Effector memory CD4-positive, alpha-beta T cell (primary cell): ENCODE results near the gene PLEKHG1.

Source experiments
- DNase-seq, 3 donors: peaks; one replicate each; pipeline ENCODE4 v3.0.0-alpha.2; 2020
- H3K27ac ChIP-seq: 2 replicates; pipeline ENCODE4 v1.7.0; 2013; ENCODE audit warnings: mild to moderate bottlenecking, low read length, moderate library complexity; ENCODE audit not compliant: insufficient read depth, poor library complexity, severe bottlenecking
- H3K27me3 ChIP-seq: replicated peaks from 2 replicates; pipeline ENCODE4 v1.7.0; 2013; ENCODE audit warnings: mild to moderate bottlenecking, low read length; ENCODE audit not compliant: insufficient read depth, control insufficient read depth, poor library complexity, severe bottlenecking
- H3K36me3 ChIP-seq: 2 replicates; pipeline ENCODE4 v1.7.0; 2013; ENCODE audit warnings: mild to moderate bottlenecking, low read length, moderate library complexity; ENCODE audit not compliant: control insufficient read depth, insufficient read depth
- H3K4me1 ChIP-seq: 2 replicates; pipeline ENCODE4 v1.7.0; 2013; ENCODE audit warnings: low read length, mild to moderate bottlenecking; ENCODE audit not compliant: control insufficient read depth, insufficient read depth, poor library complexity, severe bottlenecking
- H3K4me3 ChIP-seq: 2 replicates; pipeline ENCODE4 v1.7.0; 2013; ENCODE audit warnings: low read length, low read depth, mild to moderate bottlenecking; ENCODE audit not compliant: insufficient read depth, poor library complexity, severe bottlenecking
- H3K9me3 ChIP-seq: 2 replicates; pipeline ENCODE4 v1.7.0; 2013; ENCODE audit warnings: mild to moderate bottlenecking, low read length, moderate library complexity; ENCODE audit not compliant: control insufficient read depth

Gene PLEKHG1

DNA sequence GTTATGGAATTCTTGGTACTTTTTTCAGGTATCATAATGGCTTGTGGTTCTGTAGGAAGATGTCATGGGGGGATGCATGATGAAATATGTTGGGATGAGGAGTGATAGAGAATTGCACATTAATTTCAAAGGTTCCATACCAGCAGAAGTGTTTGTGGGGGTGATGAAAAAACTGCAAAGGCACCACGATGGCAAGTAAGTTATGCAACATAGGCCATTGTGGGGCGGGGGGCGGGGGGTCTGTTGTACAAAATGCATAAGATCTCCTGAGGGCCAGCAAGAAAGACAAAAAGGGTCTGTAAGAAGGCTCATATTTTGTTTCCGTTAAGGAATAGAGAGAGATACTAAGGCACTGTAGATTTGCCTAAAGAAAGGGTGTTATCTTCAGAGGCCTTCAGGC, 26.2 kb downstream of the PLEKHG1 start:
- no peaks in the 10 kb centered on the region for H3K27me3 ChIP-seq
- DNase-seq = no peak
- H3K4me1 ChIP-seq = no peaks in the 10 kb centered on the region
- no peaks in the 10 kb centered on the region for H3K36me3 ChIP-seq
- no peak overlapping the region for H3K4me3 ChIP-seq
- H3K9me3 ChIP-seq = no peaks in the 10 kb centered on the region
- no peak overlapping the region for H3K27ac ChIP-seq

DNA sequence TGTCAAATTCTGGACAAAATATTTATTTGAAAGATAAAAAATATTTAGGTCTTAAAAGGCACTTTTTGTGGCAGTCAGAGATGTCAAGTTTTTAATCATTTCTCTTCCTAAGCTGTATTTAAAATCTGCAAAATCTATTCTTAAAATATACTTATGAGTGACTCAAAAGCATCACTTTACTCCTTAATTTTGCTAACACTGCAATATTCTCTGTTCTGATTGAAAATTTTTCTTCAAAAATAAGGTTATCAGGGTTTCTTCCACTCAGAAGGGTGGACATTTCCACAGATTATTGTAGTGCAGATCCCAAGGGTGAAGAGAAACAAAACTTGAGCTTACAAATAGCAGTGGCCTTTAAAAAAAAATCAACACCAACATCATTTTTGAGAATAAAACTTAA, 27.5 kb downstream of the PLEKHG1 start:
- no peaks in the 10 kb centered on the region for H3K9me3 ChIP-seq
- no peak for DNase-seq
- H3K36me3 ChIP-seq = no peaks in the 10 kb centered on the region
- no peaks in the 10 kb centered on the region for H3K27me3 ChIP-seq
- no peaks in the 10 kb centered on the region for H3K4me1 ChIP-seq
- H3K4me3 ChIP-seq = no peak overlapping the region
- H3K27ac ChIP-seq = no peak overlapping the region

DNA sequence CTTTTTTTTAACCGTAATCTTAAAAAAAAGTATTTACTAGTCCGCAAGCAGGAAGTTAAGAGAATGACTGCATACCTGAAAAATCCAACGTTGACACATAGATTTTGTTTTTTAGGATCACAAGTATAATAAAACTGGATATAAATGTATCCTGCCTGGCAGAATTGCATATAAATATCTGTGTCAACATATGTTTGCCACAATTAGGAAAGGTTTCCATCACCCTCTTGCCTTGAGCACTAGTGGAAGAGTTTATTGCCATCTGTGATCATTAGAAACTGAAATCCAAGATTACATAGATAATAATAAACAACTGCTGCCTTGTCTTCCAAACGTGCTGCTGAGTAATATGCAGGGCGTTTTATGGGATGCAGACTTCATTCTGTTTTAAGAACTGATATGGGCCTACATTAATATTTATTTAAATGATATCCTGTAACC, 27.9 kb downstream of the PLEKHG1 start:
- Histone ChIP-seq H3K27ac (no peak overlapping the region), H3K36me3 (no peaks in the 10 kb centered on the region), H3K27me3 (no peaks in the 10 kb centered on the region), H3K4me1 (no peaks in the 10 kb centered on the region), H3K4me3 (no peak overlapping the region), H3K9me3 (no peaks in the 10 kb centered on the region)
- no peak for DNase-seq

DNA sequence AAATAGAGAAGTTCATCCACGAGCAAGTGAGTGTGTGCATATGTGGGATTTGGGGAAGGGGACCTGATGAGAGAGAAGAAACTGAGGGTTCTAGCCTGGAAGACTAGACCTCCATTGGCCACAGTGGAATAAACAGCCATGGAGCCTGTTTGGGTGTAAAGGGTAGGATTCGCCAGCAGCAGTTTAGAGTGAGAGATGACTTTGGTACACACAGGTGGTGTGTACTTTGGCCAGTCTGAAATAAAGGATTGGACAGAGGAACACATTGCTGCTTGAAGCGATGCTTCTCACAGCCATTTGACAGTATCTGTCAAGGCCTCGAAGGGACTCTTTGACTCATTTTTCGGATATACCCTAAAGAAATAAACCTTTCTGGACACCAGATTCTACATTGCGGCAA, 29.2 kb downstream of the PLEKHG1 start:
- no peak overlapping the region for H3K27ac ChIP-seq
- H3K36me3 ChIP-seq = no peaks in the 10 kb centered on the region
- no peaks in the 10 kb centered on the region for H3K9me3 ChIP-seq
- H3K4me3 ChIP-seq = no peak overlapping the region
- no peak for DNase-seq
- no peaks in the 10 kb centered on the region for H3K4me1 ChIP-seq
- no peaks in the 10 kb centered on the region for H3K27me3 ChIP-seq

DNA sequence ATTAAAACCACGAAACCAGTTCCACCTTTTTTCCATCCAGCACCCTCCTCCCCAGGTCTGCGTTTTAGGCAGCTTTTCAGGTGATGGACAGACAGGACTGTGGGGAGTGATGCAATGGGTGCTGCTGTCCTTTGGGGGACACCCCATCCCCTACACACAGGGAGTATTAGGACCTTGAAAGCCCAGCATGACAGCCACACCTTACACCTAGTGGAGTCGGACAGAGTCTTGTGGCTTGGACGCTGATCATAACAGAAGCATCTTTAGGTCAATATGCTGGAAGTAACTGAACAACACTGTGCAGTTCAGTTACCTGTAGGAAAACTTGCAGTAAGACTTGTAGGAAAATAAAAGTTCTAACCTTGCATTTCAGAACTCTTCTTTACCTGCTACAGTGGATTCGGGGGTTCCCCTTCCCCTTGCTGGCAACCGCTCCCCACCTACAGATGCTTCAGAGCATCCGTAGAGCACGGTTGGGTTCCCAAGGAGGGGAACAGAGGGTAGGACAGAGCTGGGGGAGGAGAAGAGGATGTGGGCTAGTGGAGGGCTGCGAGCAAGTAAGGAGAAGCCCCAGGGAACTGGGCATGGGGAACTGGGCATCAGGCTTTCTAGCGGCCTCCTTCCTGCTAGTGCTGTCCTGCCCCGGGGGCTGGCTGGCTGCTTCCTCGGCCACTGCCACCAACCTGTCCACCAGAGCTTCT, 31.7 kb downstream of the PLEKHG1 start:
- H3K36me3 ChIP-seq = no peaks in the 10 kb centered on the region
- no peaks in the 10 kb centered on the region for H3K27me3 ChIP-seq
- DNase-seq = no peak
- H3K4me3 ChIP-seq = no peak overlapping the region
- H3K9me3 ChIP-seq = no peaks in the 10 kb centered on the region
- no peaks in the 10 kb centered on the region for H3K4me1 ChIP-seq
- H3K27ac ChIP-seq = no peak overlapping the region

DNA sequence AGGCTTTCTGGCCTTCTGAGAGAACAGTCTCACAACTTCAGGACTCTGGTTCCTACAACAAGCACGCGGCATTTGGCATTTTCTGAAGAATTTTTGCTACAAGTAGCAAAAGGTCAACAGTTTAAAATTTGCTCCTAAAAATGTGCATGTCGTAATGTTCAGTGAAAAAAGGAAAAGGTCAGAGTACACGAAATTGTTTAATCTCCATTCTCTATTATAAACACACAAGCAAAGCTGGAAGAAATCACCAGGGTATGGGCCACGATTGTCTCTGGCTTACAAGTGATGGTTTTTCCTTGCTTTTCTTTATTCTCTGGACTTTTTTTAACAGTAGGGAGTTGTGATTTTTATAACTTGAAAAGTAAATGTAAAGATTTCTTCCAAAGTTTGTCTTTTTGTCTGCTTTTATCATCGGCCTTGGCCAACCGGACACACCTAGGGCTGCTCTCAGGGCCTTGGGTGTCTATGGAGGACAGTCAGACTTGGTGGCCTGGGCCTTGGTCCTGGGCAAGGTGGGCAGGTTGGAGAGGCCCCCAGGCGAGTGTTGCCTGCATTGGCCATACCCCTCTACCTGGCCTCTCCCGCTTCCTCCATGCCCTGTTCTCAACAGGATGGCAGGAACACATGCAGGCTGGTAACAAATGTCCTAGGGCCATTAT, 32.4 kb downstream of the PLEKHG1 start:
- H3K4me3 ChIP-seq = no peak overlapping the region
- DNase-seq = no peak
- H3K27ac ChIP-seq = peak overlapping the region; percentile 31
- H3K4me1 ChIP-seq = no peaks in the 10 kb centered on the region
- no peaks in the 10 kb centered on the region for H3K9me3 ChIP-seq
- no peaks in the 10 kb centered on the region for H3K36me3 ChIP-seq
- no peaks in the 10 kb centered on the region for H3K27me3 ChIP-seq

DNA sequence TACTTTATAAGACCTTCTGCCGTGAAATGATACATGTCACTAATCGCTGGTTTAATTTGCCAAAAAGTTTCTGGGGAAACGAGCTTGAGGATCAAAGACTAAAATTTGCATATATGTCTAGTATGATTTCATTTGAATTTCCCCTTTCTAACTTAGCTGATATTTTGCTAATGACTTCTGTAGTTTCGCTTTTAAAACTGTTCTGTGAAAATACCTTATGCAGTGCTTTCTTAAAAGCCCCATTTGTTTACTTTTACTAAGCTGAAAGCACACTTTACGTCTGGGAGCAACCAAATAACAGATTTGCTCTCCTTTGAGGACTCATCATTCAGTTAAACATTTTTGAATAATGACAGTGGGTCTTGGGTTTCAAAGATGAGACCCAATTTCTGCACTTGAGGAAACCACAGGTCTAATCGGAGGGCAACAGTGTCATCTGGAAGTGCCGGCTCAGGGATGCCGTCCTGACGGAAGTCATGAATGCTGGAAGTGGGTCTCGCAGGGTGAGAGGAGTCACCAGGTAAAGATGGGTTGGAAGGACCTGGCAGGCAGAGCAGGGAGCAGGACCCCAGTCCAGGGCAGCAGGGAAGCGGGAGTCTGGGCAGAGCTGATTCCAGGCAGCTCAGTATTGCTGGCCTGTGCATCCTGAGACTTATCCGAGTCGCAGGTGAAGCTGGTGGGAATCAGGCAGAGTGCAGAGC, 33.2 kb downstream of the PLEKHG1 start:
- H3K36me3 ChIP-seq = no peaks in the 10 kb centered on the region
- no peaks in the 10 kb centered on the region for H3K4me1 ChIP-seq
- H3K27me3 ChIP-seq = no peaks in the 10 kb centered on the region
- peak overlapping the region; percentile 31 for H3K27ac ChIP-seq
- DNase-seq = no peak
- H3K4me3 ChIP-seq = peak overlapping the region; percentile 31
- H3K9me3 ChIP-seq = no peaks in the 10 kb centered on the region

DNA sequence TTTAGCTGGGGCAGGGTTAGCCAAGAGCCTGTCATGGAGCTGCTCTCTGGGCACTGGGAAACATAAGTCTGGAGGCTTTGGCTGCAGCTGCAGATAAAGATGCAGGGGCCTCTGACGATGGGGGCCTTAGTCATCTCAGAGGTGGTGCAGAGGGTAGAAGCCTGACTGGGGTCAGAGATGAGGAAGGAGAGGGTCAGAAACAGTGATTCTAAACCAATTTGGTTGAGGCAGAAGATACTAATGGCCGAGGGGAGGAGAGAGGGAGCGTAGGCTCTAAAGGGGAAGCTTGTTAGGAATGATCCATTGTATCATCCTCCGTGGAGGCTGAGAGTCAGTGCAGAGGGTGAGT, 33.8 kb downstream of the PLEKHG1 start:
- Histone ChIP-seq H3K27me3 (no peaks in the 10 kb centered on the region), H3K4me1 (no peaks in the 10 kb centered on the region), H3K9me3 (no peaks in the 10 kb centered on the region), H3K36me3 (no peaks in the 10 kb centered on the region), H3K27ac (peak overlapping the region; percentile 31), H3K4me3 (peak overlapping the region; percentile 31)
- DNase-seq = no peak

DNA sequence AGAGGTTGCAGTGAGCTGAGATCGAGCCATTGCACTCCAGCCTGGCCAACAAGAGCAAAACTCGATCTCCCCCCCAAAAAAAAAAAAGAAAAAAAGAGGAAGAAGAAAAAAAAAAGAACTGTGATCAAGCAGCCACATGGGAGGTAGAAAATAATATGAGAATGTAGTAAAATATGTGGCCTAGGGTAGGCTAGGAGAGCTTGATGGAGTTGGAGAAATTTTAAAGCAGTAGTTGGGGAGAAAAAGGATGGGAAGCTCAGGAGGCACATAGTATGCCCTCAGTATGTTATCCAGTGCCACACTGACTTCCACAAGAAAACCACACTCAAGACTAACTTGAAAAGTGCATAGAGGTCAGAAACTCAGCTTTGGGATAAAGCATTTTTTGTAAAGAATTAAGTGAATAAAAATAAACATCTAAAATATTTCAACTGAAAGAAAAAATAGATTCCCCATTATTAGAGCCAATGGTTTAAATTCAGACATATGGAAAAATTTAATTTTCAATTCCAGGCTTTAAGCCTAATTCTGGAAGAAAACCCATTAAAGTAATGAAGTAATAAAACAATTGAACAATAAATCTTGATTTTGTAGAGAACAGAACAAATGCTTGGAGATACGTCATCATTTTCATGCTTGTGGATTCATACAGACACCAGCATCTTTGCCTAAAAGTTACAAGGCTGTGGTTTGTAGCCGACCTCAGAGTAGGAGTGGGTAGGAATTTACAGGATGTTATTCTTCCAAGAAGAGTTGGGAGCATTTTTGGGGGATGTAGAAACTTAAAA, 34.7 kb downstream of the PLEKHG1 start:
- H3K4me1 ChIP-seq = no peaks in the 10 kb centered on the region

DNA sequence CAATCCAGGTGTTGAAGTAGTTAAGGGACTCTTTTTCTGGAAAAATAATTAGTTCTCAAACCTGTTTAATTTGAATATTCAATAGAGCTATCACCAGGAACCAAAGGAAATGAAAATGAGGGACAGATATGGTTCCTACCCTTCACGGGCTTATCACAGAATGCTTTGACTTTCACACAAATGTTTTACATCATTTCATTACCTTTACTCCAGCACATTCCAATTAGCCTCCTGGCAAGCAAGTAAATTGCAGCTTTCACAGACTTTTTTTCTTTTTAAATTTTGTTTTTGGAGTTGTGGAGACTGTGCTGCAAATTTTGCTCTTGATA, 35.2 kb downstream of the PLEKHG1 start:
- Histone ChIP-seq H3K4me1 (no peaks in the 10 kb centered on the region), H3K4me3 (no peak overlapping the region), H3K9me3 (no peaks in the 10 kb centered on the region), H3K36me3 (no peaks in the 10 kb centered on the region), H3K27ac (no peak overlapping the region), H3K27me3 (no peaks in the 10 kb centered on the region)
- DNase-seq = no peak

More for the DNA sequence above, 34.7 kb downstream of the PLEKHG1 start:
- no peaks in the 10 kb centered on the region for H3K36me3 ChIP-seq
- H3K27me3 ChIP-seq = no peaks in the 10 kb centered on the region
- no peaks in the 10 kb centered on the region for H3K9me3 ChIP-seq
- DNase-seq = no peak
- H3K4me3 ChIP-seq = no peak overlapping the region
- H3K27ac ChIP-seq = no peak overlapping the region
